ENCODE data around the gene RAB1B.

RAB1B gene

DNA sequence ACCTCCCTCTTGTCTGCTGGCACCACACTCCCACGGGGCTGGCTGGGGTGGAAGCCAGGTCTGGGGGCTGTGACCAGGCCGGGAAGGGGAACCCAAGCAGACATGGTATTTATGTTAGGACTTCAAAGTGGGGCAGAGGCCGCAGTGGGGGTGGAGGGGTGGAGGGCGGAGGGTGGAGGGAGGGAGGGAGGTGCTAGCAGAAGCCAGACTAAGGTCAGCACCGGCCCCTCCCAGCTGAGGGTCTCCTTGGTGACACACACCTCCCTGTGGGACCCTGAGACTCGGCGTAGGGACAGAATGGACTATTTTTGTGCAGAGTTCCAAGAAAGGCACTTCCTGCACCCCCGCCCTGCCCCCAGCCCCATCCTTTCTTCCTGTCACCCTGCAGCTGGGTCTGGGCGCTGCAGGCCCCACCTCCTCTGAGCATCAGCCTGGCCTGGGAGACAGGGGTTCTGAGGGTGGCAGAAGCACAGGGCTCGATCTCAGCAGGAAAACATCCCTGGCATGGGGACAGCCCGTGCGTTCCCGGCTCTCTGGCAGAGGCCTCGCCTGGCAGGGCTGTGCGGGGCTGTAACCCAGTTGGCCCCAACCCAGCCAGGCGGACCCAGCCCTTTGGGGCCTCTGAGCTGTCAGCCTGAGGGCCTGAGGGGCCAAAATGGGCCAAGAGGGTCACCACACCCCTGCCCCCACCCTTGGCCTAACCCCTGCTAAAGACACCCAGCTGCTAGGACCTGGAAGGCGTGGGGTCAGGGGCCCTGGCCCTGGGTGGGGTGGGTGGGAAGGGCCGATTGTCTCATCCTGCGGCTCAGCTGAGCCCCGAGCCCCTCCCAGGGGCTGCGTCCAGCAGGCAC lies 58.0 kb downstream of the RAB1B start:
- H3K4me3 ChIP-seq (ENCODE audit: insufficient read depth, low read depth, low read length, poor library complexity, severe bottlenecking) = no peak overlapping the region
- H3K27me3 ChIP-seq (replicated peaks; ENCODE audit: control insufficient read depth, insufficient read depth, low read length, poor library complexity, severe bottlenecking) = no peaks in the 10 kb centered on the region
- H3K27ac ChIP-seq (ENCODE audit: insufficient read depth, low read length, poor library complexity, severe bottlenecking) = peak overlapping the region; percentile 24
- no peaks in the 10 kb centered on the region for H3K9me3 ChIP-seq (ENCODE audit: control insufficient read depth, low read length)
- DNase-seq = no peak
- no peaks in the 10 kb centered on the region for H3K36me3 ChIP-seq (ENCODE audit: control insufficient read depth, insufficient read depth, low read length)
- peaks cover 27% of the 10 kb centered on the region for H3K4me1 ChIP-seq (ENCODE audit: control insufficient read depth, insufficient read depth, low read length, poor library complexity, severe bottlenecking)
